ENCODE data around the gene SIRT2.

- TF ChIP-seq CTCF (IDR thresholded peaks at IDR 0.05; ENCODE audit: insufficient read depth, low read length): no peak
- TF ChIP-seq POLR2AphosphoS5 (IDR thresholded peaks at IDR 0.05; ENCODE audit: low read depth): no peak
- no peak for TF ChIP-seq REST (IDR thresholded peaks at IDR 0.05; ENCODE audit: insufficient replicate concordance, low read depth)
Measured at GRCh38 chr19:38890686-38891085, 8.7 kb downstream of the SIRT2 start.

Measured in HL-60 (cell line).